GM12878 (cell line): ENCODE data around the gene RELT. TPM values are rescaled to one million over a fixed set of nuclear protein-coding genes. Genes with fewer than 3 reads are reported as not detected.

Experiments
- HDAC2 ChIP-seq: fragments of 200-600 bp; sonication (generic); IDR thresholded peaks from 2 replicates; pipeline ENCODE4 v1.6.1; 2017
- IKZF1 ChIP-seq: fragments of 450-650 bp; conservative IDR thresholded peaks from 2 replicates; pipeline ENCODE4 v1.6.1; 2017; ENCODE audit warnings: antibody characterized with exemption, mild to moderate bottlenecking
- KAT2A ChIP-seq: conservative IDR thresholded peaks from 2 replicates; pipeline ENCODE4 v1.6.1; 2011; ENCODE audit warnings: low read depth, low read length; ENCODE audit not compliant: control insufficient read depth
- LARP7 ChIP-seq: fragments of 450-650 bp; IDR thresholded peaks from 2 replicates; pipeline ENCODE4 v1.6.1; 2017; ENCODE audit warnings: mild to moderate bottlenecking
- SMARCA5 ChIP-seq: fragments of 450-650 bp; IDR thresholded peaks from 2 replicates; pipeline ENCODE4 v1.6.1; 2017; ENCODE audit warnings: mild to moderate bottlenecking
- SPI1 ChIP-seq: IDR thresholded peaks from 2 replicates; pipeline ENCODE4 v1.6.1; 2011; ENCODE audit warnings: low read depth, mild to moderate bottlenecking, low read length, moderate library complexity, borderline replicate concordance; ENCODE audit not compliant: insufficient read depth
- SUZ12 ChIP-seq: fragments of 200-600 bp; sonication (generic); IDR thresholded peaks from one replicate; pipeline ENCODE4 v1.6.1; 2018; ENCODE audit warnings: antibody characterized with exemption, mild to moderate bottlenecking; ENCODE audit not compliant: unreplicated experiment
- polyA plus RNA-seq, 11 experiments: library from polyadenylated mRNA; depleted of rRNA in 4 of 11; unstranded in 6 of 11; stranded (reverse) in 5 of 11; fragments of >200 nt; fragmentation: Nextera tagmentation in 4 of 11; fragmentation: Illumina TruSeq in 1 of 11; extraction: Ambion mirVana in 4 of 11; extraction: Trizol in 1 of 11; gene quantifications; 1 replicate in 1 of 11; 2 replicates in 10 of 11; pipeline versions ENCODE4 v1.2.1 to v1.2.3, GENCODE V29; 2011 to 2016; ENCODE audit warnings: inconsistent platforms in 2 of 11, missing spikeins in 2 of 11, low read depth in 1 of 11
- total RNA-seq, 4 experiments: library from RNA; depleted of rRNA in 3 of 4; stranded (reverse); fragments of >200 nt in 3 of 4; fragmentation: Illumina TruSeq in 1 of 4; extraction: Trizol in 1 of 4; gene quantifications; 2 replicates each; pipeline versions ENCODE4 v1.2.1 to v1.2.3, GENCODE V29; 2013 to 2021
- TF ChIP-seq, protein P1 (sequence below): fragments of 450-650 bp; IDR thresholded peaks from 2 replicates; pipeline ENCODE4 v1.6.1; 2014; ENCODE audit warnings: mild to moderate bottlenecking
- TF ChIP-seq, protein P2 (sequence below): fragments of 450-650 bp; IDR thresholded peaks from 2 replicates; pipeline ENCODE4 v1.6.1; 2016; ENCODE audit warnings: mild to moderate bottlenecking, moderate library complexity, borderline replicate concordance
- TF ChIP-seq, protein P3 (sequence below): fragments of 150-350 bp; IDR thresholded peaks from 2 replicates; pipeline ENCODE4 v1.6.1; 2016; ENCODE audit warnings: low read depth, low read length

The RELT gene
- total and polyA plus RNA-seq, 10 of the 15 experiments (the other 5 are each of a cell fraction or from before 2014, with no cell fraction given) = 1.2 to 28.5 (median 10.8) TPM

DNA sequence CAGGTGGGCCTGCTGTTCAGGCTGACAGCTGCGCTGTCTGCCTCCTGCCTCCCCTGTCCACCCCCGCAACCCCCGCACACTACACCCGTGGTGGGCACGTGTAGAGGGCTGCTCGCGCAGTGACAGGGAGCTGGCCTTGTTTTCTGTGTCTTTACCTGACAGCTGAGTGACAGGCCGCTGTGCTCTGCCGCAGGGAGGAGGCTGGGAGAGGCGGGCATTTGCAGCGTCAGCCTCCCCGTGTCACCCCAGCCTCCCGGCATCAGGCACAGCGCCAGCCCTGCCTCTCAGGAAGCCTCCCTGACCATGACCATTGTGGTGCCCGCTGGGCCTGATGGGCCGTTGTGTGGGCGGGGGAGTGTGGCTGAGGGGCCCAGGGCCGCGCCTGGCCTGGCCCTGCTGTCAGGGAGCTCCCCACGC is 32.0 kb upstream of the RELT start (continued):
- TF ChIP-seq SMARCA5 (no peak), LARP7 (no peak), SUZ12 (no peak), HDAC2 (no peak), SPI1 (no peak), KAT2A (no peak), IKZF1 (no peak)
- TF ChIP-seq, protein P1, sequence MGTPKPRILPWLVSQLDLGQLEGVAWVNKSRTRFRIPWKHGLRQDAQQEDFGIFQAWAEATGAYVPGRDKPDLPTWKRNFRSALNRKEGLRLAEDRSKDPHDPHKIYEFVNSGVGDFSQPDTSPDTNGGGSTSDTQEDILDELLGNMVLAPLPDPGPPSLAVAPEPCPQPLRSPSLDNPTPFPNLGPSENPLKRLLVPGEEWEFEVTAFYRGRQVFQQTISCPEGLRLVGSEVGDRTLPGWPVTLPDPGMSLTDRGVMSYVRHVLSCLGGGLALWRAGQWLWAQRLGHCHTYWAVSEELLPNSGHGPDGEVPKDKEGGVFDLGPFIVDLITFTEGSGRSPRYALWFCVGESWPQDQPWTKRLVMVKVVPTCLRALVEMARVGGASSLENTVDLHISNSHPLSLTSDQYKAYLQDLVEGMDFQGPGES = no peak
- TF ChIP-seq, protein P2, sequence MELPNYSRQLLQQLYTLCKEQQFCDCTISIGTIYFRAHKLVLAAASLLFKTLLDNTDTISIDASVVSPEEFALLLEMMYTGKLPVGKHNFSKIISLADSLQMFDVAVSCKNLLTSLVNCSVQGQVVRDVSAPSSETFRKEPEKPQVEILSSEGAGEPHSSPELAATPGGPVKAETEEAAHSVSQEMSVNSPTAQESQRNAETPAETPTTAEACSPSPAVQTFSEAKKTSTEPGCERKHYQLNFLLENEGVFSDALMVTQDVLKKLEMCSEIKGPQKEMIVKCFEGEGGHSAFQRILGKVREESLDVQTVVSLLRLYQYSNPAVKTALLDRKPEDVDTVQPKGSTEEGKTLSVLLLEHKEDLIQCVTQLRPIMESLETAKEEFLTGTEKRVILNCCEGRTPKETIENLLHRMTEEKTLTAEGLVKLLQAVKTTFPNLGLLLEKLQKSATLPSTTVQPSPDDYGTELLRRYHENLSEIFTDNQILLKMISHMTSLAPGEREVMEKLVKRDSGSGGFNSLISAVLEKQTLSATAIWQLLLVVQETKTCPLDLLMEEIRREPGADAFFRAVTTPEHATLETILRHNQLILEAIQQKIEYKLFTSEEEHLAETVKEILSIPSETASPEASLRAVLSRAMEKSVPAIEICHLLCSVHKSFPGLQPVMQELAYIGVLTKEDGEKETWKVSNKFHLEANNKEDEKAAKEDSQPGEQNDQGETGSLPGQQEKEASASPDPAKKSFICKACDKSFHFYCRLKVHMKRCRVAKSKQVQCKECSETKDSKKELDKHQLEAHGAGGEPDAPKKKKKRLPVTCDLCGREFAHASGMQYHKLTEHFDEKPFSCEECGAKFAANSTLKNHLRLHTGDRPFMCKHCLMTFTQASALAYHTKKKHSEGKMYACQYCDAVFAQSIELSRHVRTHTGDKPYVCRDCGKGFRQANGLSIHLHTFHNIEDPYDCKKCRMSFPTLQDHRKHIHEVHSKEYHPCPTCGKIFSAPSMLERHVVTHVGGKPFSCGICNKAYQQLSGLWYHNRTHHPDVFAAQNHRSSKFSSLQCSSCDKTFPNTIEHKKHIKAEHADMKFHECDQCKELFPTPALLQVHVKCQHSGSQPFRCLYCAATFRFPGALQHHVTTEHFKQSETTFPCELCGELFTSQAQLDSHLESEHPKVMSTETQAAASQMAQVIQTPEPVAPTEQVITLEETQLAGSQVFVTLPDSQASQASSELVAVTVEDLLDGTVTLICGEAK = no peak
- TF ChIP-seq, protein P3, sequence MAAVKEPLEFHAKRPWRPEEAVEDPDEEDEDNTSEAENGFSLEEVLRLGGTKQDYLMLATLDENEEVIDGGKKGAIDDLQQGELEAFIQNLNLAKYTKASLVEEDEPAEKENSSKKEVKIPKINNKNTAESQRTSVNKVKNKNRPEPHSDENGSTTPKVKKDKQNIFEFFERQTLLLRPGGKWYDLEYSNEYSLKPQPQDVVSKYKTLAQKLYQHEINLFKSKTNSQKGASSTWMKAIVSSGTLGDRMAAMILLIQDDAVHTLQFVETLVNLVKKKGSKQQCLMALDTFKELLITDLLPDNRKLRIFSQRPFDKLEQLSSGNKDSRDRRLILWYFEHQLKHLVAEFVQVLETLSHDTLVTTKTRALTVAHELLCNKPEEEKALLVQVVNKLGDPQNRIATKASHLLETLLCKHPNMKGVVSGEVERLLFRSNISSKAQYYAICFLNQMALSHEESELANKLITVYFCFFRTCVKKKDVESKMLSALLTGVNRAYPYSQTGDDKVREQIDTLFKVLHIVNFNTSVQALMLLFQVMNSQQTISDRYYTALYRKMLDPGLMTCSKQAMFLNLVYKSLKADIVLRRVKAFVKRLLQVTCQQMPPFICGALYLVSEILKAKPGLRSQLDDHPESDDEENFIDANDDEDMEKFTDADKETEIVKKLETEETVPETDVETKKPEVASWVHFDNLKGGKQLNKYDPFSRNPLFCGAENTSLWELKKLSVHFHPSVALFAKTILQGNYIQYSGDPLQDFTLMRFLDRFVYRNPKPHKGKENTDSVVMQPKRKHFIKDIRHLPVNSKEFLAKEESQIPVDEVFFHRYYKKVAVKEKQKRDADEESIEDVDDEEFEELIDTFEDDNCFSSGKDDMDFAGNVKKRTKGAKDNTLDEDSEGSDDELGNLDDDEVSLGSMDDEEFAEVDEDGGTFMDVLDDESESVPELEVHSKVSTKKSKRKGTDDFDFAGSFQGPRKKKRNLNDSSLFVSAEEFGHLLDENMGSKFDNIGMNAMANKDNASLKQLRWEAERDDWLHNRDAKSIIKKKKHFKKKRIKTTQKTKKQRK = no peak
